GM20000 (cell line): ENCODE measurements around the gene RGS6.

Experiments used
- DNase-seq: peaks from one replicate; pipeline ENCODE4 v3.0.0; 2012; ENCODE audit warnings: low spot score
- CTCF ChIP-seq: IDR thresholded peaks from 2 replicates; pipeline ENCODE4 v1.5.1; 2012; ENCODE audit warnings: mild to moderate bottlenecking, control low read depth; ENCODE audit errors: extremely low read depth, missing control alignments

RGS6 gene

GRCh38 chr14:72332871-72333270, 400.6 kb downstream of the RGS6 start:
- no peak for DNase-seq

GRCh38 chr14:72333357-72333756, 401.1 kb downstream of the RGS6 start:
- DNase-seq = no peak
- TF ChIP-seq CTCF = no peak

More at GRCh38 chr14:72332871-72333270, 400.6 kb downstream of the RGS6 start:
- TF ChIP-seq CTCF = no peak

DNA sequence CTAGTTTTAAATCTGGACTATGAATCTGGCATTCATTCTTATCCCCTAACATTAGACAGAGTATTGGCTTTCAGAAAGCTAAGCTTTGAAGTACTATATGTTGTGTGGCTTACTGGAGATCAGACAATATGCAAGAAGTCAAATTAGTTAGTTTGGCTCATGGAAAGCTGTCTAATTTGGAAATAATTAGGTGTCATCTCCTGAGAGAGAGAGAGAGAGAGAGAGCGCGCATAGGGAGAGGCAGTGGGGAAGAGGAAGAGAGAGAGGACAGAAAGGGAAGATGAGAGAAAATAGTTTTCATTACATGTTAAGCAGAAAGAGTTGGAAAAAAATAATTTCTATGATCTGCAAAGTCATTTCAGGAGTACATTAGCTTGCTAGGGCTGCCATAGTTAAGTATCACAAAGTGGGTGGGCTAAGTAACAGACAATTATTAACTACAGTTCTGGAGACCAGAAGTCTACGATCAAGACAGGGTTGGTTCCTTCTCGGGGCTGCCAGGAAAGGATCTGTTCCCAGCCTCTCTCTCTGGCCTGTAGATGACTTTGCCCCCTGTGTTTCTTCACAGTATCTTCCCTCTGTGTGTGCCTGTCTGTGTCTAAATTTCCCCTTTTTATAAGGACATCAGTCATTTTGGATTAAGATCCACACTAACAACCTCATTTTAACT, 404.2 kb downstream of the RGS6 start:
- DNase-seq = no peak
- TF ChIP-seq CTCF = no peak

DNA sequence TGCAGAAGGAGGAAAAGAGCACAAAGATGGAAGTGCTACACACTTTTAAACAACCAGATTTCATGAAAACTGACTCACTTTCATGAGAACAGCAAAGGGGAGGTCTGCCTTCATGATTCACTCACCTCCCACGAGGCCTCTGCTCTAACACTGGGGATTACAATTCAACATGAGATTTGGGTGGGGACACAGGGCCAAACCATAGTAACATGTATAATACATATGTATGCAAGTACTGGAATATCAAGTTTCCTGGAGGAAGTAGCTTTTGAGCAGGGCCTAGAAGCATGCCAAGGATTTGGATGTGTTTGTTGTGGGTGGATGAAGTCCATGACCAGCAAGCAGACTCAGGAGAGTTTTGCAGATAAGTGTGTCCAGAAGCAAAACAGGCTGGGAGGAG, 409.0 kb downstream of the RGS6 start:
- no peak for DNase-seq
- no peak for TF ChIP-seq CTCF

DNA sequence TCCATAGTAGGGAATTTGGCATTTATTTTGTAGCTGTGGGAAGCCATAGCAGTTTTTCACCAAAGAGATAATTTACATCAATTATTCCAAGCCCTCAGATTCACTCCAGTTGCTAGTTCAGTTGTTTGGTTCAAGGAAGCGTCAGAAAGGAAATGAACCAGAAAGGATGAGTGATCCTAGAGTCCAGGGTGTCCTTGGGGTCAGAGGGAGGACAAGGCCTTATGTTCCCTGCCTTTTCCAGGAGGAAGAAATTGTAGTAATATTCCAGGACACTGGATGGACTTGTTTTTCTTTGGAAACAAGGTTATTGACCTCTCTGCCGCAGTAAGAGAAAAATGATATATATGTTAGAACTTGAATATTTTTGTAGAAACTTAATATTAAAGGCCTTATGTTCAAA, 409.5 kb downstream of the RGS6 start:
- no peak for TF ChIP-seq CTCF
- no peak for DNase-seq

DNA sequence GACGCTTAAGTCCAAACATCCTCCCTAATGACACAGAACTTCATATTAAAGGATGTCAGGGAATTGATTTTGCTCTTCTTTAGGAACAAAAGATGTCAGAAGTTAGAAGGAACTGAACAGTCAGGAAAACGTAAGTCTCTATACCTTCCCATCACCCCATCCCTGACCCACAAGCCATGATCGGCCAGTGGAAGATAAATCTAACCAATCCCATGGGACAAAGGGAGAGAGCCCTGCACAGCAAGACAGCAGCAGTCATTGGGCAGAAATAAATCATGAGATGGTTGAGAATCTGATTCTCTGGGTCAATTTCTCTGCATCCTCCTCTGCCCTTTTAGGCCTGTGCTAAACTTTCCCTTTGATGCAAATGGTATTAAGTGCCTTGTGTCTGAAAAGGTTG, 414.9 kb downstream of the RGS6 start:
- TF ChIP-seq CTCF = no peak

DNA sequence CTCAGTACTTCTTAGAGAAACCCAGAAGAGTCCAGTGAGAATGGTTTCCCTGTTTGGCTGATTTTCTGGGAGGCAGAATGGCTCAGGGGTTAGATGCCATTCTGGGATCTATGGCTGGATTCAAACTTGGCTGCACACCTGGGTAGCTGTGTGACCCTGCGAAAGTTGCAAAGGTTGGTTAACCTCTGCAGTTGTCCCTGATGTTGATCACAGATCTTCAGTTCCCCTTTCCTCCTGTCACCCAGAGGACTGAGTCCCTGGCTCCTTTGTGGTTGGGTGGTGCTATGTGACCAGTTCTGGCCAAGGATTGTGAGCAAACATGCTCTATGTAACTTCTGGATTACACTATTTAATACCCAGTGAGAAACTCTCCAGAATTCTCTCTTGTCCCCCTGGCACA, 418.0 kb downstream of the RGS6 start:
- no peak for TF ChIP-seq CTCF
- DNase-seq = no peak

More for the DNA sequence above, 414.9 kb downstream of the RGS6 start:
- DNase-seq = no peak
